HUES64 (cell line): ENCODE measurements around the gene DOCK11.

Source experiments
- H3K27ac ChIP-seq: 2 replicates; pipeline ENCODE4 v1.7.0; 2013; ENCODE audit warnings: low read depth, low read length, inconsistent platforms
- H3K27me3 ChIP-seq: 2 replicates; pipeline ENCODE4 v1.6.1; 2013; ENCODE audit warnings: mild to moderate bottlenecking, low read length; ENCODE audit not compliant: insufficient read depth
- H3K36me3 ChIP-seq: 2 replicates; pipeline ENCODE4 v1.6.1; 2013; ENCODE audit warnings: mild to moderate bottlenecking, low read length; ENCODE audit not compliant: insufficient read depth
- H3K4me1 ChIP-seq: 2 replicates; pipeline ENCODE4 v1.6.1; 2013; ENCODE audit warnings: mild to moderate bottlenecking, low read length, moderate library complexity; ENCODE audit not compliant: insufficient read depth
- H3K4me3 ChIP-seq: 2 replicates; pipeline ENCODE4 v1.5.1; 2013; ENCODE audit warnings: mild to moderate bottlenecking, low read length, moderate library complexity
- H3K9ac ChIP-seq: 2 replicates; pipeline ENCODE4 v1.6.1; 2013; ENCODE audit warnings: mild to moderate bottlenecking, low read depth, low read length
- H3K9me3 ChIP-seq: 2 replicates; pipeline ENCODE4 v1.6.1; 2013; ENCODE audit warnings: low read depth, low read length; ENCODE audit not compliant: insufficient read depth
- WGBS: fragments of 150-250, 120-280 bp; methylation state at CpG from one replicate; pipeline ENCODE4 v1.1.7; 2013; ENCODE audit warnings: missing lambda C conversion rate; 5-methylcytosine and 5-hydroxymethylcytosine counted together

The DOCK11 gene

DNA sequence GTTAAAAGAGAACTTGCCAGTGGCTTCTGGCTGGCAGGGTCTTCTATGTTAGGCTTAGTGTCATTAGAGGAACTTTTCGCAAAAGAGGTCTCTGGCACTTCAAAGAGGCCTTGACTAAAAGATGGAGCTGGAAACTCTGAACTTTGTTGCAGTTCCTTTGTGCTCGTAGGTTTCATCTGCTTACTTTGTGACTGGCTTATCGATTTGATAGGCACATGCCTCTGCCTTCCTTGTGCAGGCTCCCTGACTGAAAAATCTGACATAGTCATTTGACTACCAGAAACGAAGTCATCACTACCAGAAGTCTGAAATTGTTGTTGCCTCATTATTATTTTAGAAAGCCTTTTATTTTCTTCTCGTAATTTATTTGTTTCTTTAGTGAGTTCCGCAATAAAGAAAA, 137.9 kb downstream of the DOCK11 start:
- WGBS, result 95% methylated on average over 6 of the region's 6 CpGs
- Histone ChIP-seq H3K9ac (no peak overlapping the region), H3K4me3 (no peak overlapping the region), H3K36me3 (peaks cover 12% of the 10 kb centered on the region; the same call in 1 of the 2 replicates), H3K4me1 (no peaks in the 10 kb centered on the region), H3K27me3 (no peaks in the 10 kb centered on the region), H3K9me3 (no peaks in the 10 kb centered on the region), H3K27ac (no peak overlapping the region)

DNA sequence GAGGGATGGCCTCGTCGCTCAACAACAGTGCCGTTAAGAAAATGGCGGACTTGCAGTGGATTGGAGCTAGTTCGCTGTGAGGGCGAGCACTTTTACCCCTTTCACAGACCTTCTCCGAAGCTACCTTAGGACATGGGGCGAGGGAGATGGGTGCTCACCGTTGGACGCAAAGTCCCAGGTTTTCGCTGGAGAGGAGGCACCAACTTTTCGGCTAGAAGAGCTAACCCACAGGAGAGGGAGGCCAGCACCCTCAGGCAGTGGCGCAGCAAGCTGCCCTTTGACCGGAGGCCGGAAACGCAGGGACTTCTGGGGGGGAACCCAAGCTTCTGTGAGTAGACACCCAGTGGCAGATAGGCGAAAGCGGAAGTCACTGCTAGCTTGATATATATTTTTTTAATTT, 138.7 kb downstream of the DOCK11 start:
- Histone ChIP-seq H3K4me1 (no peaks in the 10 kb centered on the region), H3K36me3 (peaks cover 9% of the 10 kb centered on the region; the same call in 1 of the 2 replicates), H3K9me3 (no peaks in the 10 kb centered on the region), H3K4me3 (no peak overlapping the region), H3K9ac (no peak overlapping the region), H3K27ac (no peak overlapping the region), H3K27me3 (no peaks in the 10 kb centered on the region)
- 95% methylated on average over 16 of the region's 18 CpGs for WGBS

DNA sequence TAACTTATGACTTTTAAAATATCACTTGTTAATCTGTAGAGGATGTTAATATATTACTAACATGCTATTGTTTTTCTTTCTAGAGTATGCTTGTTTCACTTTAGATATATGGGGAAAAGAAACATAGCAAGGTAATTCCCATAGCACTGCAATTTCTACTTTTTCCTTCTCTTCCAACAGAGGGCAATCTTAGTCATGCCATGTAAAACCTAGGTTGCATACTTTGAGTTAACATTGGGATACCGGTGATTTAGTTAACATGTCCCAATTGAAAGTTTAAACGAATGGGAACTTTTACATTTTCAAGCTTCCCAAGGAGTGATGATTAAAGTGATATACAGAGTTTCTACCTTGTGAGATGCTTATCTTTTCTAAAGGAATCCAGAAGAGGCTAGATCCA, 142.4 kb downstream of the DOCK11 start:
- no peaks in the 10 kb centered on the region for H3K4me1 ChIP-seq
- no peak overlapping the region for H3K9ac ChIP-seq
- no peak overlapping the region for H3K4me3 ChIP-seq
- H3K9me3 ChIP-seq, result no peaks in the 10 kb centered on the region
- no peaks in the 10 kb centered on the region for H3K27me3 ChIP-seq
- 53% methylated on average over 2 of the region's 2 CpGs for WGBS
- H3K36me3 ChIP-seq, result no peaks in the 10 kb centered on the region; the same call in 1 of the 2 replicates
- no peak overlapping the region for H3K27ac ChIP-seq

DNA sequence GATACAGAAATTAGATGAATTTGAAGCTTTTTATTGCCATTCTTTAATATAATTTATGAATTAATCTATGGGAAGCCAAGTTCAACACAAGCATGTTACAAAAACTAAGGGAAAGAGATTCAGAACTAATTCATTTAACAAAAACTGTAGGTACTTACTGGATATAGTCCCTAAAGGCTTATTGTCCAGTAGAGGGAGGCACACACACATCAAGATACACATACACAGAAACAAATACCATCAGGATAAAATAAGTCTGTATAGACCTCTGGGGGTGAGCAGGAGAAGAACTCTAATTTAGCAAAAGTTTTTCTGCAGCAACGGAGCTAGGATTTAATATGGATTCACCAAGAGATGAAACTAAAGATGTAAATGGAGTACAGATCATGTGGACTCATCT, 148.8 kb downstream of the DOCK11 start:
- Histone ChIP-seq H3K9me3 (no peaks in the 10 kb centered on the region), H3K27ac (no peak overlapping the region), H3K27me3 (no peaks in the 10 kb centered on the region), H3K36me3 (no peaks in the 10 kb centered on the region; the same call in 1 of the 2 replicates), H3K4me3 (no peak overlapping the region), H3K4me1 (no peaks in the 10 kb centered on the region), H3K9ac (no peak overlapping the region)
- 80% methylated on average over 1 of the region's 1 CpG for WGBS

DNA sequence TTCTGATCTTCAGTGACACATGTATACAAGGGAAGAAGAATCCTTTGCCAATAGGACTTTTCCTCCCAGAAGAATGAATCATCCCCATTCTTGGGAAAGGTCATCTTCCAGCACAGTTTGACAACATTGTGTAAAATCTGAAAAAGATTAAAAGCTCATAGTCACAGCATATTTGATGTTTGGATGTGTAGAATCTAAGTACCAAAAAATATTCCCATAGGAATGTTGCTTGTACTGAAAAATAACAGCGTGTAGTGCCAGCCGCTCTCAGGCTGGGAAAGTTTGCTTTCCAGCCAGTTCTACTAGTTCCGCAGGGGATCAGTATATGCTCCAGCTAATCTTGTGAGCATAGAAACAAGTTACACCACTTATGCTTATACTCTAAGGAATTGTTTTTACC, 157.1 kb downstream of the DOCK11 start:
- 96% methylated on average over 3 of the region's 3 CpGs for WGBS

DNA sequence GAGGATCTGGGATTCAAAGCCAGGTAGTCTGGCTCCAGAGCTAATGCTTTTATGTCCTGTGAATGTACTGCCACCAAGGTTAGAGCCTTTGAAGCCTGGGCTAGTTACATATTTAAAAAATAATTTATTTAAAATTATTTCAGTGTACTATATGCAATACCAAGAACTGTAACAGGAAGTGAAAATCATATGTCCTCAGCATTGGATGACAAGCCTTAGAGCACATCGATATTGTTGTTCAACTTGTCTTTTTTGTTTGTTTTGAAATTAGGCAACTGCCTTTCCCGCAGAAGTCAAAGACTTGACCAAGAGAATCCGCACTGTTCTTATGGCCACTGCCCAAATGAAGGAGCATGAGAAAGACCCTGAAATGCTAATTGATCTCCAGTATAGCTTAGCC, 158.7 kb downstream of the DOCK11 start:
- Histone ChIP-seq H3K27me3 (no peaks in the 10 kb centered on the region), H3K4me1 (no peaks in the 10 kb centered on the region), H3K9ac (no peak overlapping the region), H3K4me3 (no peak overlapping the region), H3K9me3 (no peaks in the 10 kb centered on the region), H3K27ac (no peak overlapping the region), H3K36me3 (peaks cover 3% of the 10 kb centered on the region; the same call in 1 of the 2 replicates)
- 93% methylated on average over 3 of the region's 3 CpGs for WGBS

More for the DNA sequence above, 157.1 kb downstream of the DOCK11 start:
- H3K4me1 ChIP-seq, result no peaks in the 10 kb centered on the region
- H3K9ac ChIP-seq, result no peak overlapping the region
- H3K27ac ChIP-seq, result no peak overlapping the region
- H3K9me3 ChIP-seq, result no peaks in the 10 kb centered on the region
- peaks cover 3% of the 10 kb centered on the region; the same call in 1 of the 2 replicates for H3K36me3 ChIP-seq
- H3K4me3 ChIP-seq, result no peak overlapping the region
- no peaks in the 10 kb centered on the region for H3K27me3 ChIP-seq

DNA sequence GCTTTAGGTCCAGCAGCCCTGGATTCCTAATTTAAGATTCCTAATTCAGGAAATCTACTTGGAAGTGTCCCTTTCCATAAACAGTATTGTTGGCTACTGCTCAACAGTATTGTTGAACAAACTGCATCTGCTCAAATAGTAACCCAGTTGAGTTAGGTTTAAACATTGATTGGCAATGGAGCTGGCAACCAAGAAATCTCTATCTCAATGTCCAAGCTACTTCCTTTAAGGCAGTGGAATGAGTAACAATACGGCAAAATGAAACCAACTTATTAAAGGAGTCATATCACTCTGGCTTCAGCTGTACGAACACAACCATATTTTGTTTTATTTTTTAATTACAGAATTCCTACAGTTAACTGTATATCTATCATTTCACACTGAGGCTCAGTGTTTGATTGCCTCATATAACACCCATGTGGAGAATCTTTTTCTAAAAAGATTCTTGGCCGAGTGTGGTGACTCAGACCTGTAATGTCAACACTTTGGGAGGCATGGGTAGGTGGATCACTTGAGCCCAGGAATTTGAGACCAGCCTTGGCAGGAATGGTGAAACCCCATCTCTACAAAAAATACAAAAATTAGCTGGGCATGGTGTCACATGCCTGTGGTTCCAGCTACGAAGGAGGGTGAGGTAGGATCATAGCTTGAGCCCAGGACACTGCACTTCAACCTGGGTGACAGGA, 160.1 kb downstream of the DOCK11 start:
- Histone ChIP-seq H3K4me1 (no peaks in the 10 kb centered on the region), H3K27ac (no peak overlapping the region), H3K36me3 (peaks cover 3% of the 10 kb centered on the region; the same call in 1 of the 2 replicates), H3K4me3 (no peak overlapping the region), H3K9me3 (no peaks in the 10 kb centered on the region), H3K27me3 (no peaks in the 10 kb centered on the region), H3K9ac (no peak overlapping the region)
- 88% methylated on average over 3 of the region's 4 CpGs for WGBS

DNA sequence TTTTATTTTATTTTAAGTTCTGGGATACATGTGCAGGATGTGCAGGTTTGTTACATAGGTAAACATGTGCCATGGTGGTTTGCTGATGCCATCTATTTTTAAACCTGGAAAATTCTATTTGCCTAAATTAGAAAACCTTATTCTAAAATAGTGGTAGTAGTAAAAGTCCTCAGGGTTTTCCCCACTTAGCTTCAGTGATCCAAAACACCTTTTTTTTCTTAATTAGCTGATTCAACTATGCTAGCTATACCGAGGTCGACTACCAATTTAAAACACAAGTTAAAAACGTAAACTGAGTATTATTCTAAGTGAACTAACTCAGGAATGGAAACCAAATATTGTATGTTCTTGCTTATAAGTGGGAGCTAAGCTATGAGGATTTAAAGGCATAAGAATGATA, 161.8 kb downstream of the DOCK11 start:
- 92% methylated on average over 2 of the region's 3 CpGs for WGBS
- H3K9ac ChIP-seq, result no peak overlapping the region
- H3K27ac ChIP-seq, result no peak overlapping the region
- H3K27me3 ChIP-seq, result no peaks in the 10 kb centered on the region
- no peak overlapping the region for H3K4me3 ChIP-seq
- H3K9me3 ChIP-seq, result no peaks in the 10 kb centered on the region
- H3K36me3 ChIP-seq, result peaks cover 3% of the 10 kb centered on the region; the same call in 1 of the 2 replicates
- no peaks in the 10 kb centered on the region for H3K4me1 ChIP-seq

DNA sequence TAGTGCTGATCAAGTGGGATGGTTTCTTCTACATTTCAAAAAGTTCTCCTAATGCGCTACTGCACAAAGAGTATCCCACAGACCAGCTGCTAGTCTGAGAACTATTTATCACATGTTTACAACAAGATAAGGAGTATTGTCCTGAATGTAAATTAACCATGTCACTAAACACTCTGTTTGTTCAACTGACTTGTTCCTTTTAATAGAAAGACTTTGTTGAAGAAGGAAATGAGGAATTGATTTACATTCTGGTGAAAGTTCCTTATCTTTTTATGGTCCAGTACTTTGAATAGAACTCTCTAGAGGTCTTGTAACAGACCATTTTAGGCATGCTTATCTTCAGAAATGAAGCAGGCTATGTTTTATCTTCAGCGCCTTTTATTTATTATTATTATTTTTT, 164.5 kb downstream of the DOCK11 start:
- no CpG with 5 or more reads among the region's 2 CpGs for WGBS
- no peaks in the 10 kb centered on the region for H3K9me3 ChIP-seq
- H3K27me3 ChIP-seq, result no peaks in the 10 kb centered on the region
- H3K4me1 ChIP-seq, result no peaks in the 10 kb centered on the region
- H3K9ac ChIP-seq, result no peak overlapping the region
- no peak overlapping the region for H3K4me3 ChIP-seq
- H3K36me3 ChIP-seq, result peaks cover 3% of the 10 kb centered on the region; the same call in 1 of the 2 replicates
- no peak overlapping the region for H3K27ac ChIP-seq

DNA sequence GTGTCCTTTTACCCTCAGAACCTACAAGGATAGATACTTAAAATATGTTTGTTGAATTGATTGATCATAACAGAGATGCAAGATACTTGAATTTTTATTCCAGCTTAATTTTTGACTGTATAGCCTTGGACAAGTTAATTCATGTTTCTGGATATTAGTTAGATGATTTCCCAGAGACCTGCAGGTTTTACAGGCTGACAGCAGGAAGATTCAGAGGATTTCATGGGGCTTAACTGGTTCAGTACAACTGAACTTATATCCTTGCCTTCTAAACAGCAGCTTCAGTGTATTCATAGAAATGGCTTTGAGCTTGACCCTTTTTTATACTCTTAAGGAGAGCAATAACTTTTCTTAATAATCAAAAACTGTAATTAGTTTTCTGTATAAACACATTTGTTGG, 169.6 kb downstream of the DOCK11 start:
- no peaks in the 10 kb centered on the region for H3K27me3 ChIP-seq
- no peak overlapping the region for H3K27ac ChIP-seq
- H3K9me3 ChIP-seq, result no peaks in the 10 kb centered on the region
- no peak overlapping the region for H3K4me3 ChIP-seq
- no peaks in the 10 kb centered on the region; the same call in 1 of the 2 replicates for H3K36me3 ChIP-seq
- H3K9ac ChIP-seq, result no peak overlapping the region
- no peaks in the 10 kb centered on the region for H3K4me1 ChIP-seq

DNA sequence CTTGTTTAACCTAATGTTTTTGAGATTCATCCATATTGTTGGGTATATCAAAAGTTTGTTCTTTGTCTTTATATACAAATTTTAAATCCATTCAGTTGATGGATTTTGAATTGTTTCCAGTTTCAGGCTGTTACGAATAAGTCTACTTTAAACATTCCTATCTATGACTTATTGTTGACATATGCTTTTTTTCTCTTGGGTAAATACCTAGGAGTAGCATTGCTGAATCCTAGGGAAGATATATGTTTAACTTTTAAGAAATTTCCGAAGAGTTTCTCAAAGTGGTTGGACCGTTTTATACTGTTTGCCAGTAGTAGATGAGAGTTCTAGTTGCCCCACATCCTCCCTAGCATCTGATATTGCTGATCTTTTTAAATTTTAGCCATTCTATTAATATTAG, 170.9 kb downstream of the DOCK11 start:
- Histone ChIP-seq H3K9ac (no peak overlapping the region), H3K27me3 (no peaks in the 10 kb centered on the region), H3K27ac (no peak overlapping the region), H3K4me1 (no peaks in the 10 kb centered on the region), H3K36me3 (no peaks in the 10 kb centered on the region; the same call in 1 of the 2 replicates), H3K9me3 (no peaks in the 10 kb centered on the region), H3K4me3 (no peak overlapping the region)
- WGBS, result 100% methylated on average over 1 of the region's 3 CpGs

DNA sequence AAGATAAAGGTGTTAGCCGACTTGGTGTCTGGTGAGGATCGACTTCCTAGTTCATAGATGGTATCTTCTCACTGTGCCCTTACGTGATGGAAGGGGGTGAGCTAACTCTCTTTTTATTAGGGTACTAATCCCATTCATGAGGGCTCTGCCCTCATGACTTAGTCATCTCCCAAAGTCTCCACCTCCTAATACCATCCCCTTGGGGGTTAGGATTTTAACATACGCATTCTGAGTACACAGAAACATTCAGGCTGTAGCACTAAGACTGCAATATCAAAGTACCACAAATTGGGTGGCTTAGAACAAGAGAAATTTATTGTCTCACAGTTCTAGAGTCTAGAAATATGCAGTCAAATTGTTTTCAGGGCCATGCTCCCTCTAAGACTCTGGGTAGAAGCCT, 173.8 kb downstream of the DOCK11 start:
- 100% methylated on average over 2 of the region's 4 CpGs for WGBS
- Histone ChIP-seq H3K9ac (no peak overlapping the region), H3K27me3 (no peaks in the 10 kb centered on the region), H3K4me1 (no peaks in the 10 kb centered on the region), H3K27ac (no peak overlapping the region), H3K4me3 (no peak overlapping the region), H3K9me3 (no peaks in the 10 kb centered on the region), H3K36me3 (no peaks in the 10 kb centered on the region)
